Heart left ventricle (tissue), 16 donors: Measurements from ENCODE around the gene SPAG17. TPM values are rescaled to one million over a fixed set of nuclear protein-coding genes. Genes with fewer than 3 reads are reported as not detected.

ENCODE experiments used
- ATAC-seq, 4 donors: fragments of 200-7000 bp; cut with Tn5 transposase; one replicate each; pipeline ENCODE4 v1.9.1; 2020 to 2022; ENCODE audit warnings: moderate library complexity in 4 of 4, mild to moderate bottlenecking in 3 of 4, moderate number of reproducible peaks in 1 of 4
- DNase-seq, 5 donors: peaks; one replicate each; pipeline ENCODE4 v3.0.0-alpha.2; 2020
- H3K27ac ChIP-seq, 12 donors: fragments of 200-600 bp; sonication (generic) in 4 of 12; one replicate each; pipeline versions ENCODE4 v1.5.0 to v1.8.0; 2016 to 2022; ENCODE audit warnings: mild to moderate bottlenecking in 2 of 12
- H3K27me3 ChIP-seq, 9 donors: fragments of 200-600 bp; sonication (generic) in 2 of 9; one replicate each; pipeline versions ENCODE4 v1.5.1 to v1.8.0; 2016 to 2022; ENCODE audit warnings: mild to moderate bottlenecking in 3 of 9
- H3K36me3 ChIP-seq, 9 donors: fragments of 200-600 bp; sonication (generic) in 2 of 9; one replicate each; pipeline versions ENCODE4 v1.5.0 to v1.8.0; 2018 to 2022; ENCODE audit warnings: mild to moderate bottlenecking in 2 of 9
- H3K4me1 ChIP-seq, 12 donors: fragments of 200-600 bp; sonication (generic) in 4 of 12; one replicate each; pipeline versions ENCODE4 v1.5.0 to v1.8.0; 2016 to 2022; ENCODE audit warnings: mild to moderate bottlenecking in 3 of 12
- H3K4me3 ChIP-seq, 12 donors: fragments of 200-600 bp; sonication (generic) in 4 of 12; one replicate each; pipeline versions ENCODE4 v1.5.0 to v1.8.0; 2017 to 2022; ENCODE audit warnings: mild to moderate bottlenecking in 9 of 12, moderate library complexity in 4 of 12
- H3K9me3 ChIP-seq, 12 donors: fragments of 200-600 bp; sonication (generic) in 4 of 12; one replicate each; pipeline versions ENCODE4 v1.5.0 to v1.8.0; 2016 to 2022; ENCODE audit warnings: mild to moderate bottlenecking in 1 of 12
- POLR2A ChIP-seq, 2 donors: fragments of 450-650 bp; IDR thresholded peaks; one replicate each; pipeline ENCODE4 v1.6.1; 2017; ENCODE audit warnings: antibody characterized with exemption in 2 of 2, mild to moderate bottlenecking in 2 of 2, moderate library complexity in 2 of 2
- WGBS, 4 donors: extraction: QIAGEN DNeasy Blood & Tissue Kit in 2 of 4; methylation state at CpG; one replicate each; pipeline versions ENCODE4 v1.1.5 to v1.1.7; 2013 to 2018; 5-methylcytosine and 5-hydroxymethylcytosine counted together
- intact Hi-C, 10 donors: fragments of 100-400 bp; cut with DNase I; formaldehyde crosslinking; loops; one replicate each; pipeline versions ENCODE4 v1.11.1 to v1.14.2; 2022
- polyA plus RNA-seq, 2 donors: library from polyadenylated mRNA; stranded (reverse); fragments of 200-250 nt; gene quantifications; one replicate each; pipeline ENCODE4 v1.2.3, GENCODE V29; 2013
- total RNA-seq, 9 donors: library from RNA; depleted of rRNA in 2 of 9; stranded (reverse); fragments of >200 nt in 2 of 9; fragmentation: NEBNext Ultra II Directional in 3 of 9; extraction: Animal tissue kit (Norgen Biotek cat#: 25700) in 3 of 9; gene quantifications; one replicate each; pipeline versions ENCODE4 v1.1.0 to v1.2.4, GENCODE V29; 2016 to 2023
- TF ChIP-seq, protein P1 (sequence below), 12 donors: fragments of 200-600 bp; sonication (generic) in 4 of 12; IDR thresholded peaks; one replicate each; pipeline versions ENCODE4 v1.5.0 to v1.8.0; 2018 to 2022; ENCODE audit warnings: antibody characterized with exemption in 12 of 12, mild to moderate bottlenecking in 5 of 12
- donor health status: ischemic (EF 13 %, LVEDD 7.1; RV severe dilation, severe dysfunction).
- donor health status: healthy with polysubstance abuse.
- donor health status: DM: no; HTN: yes; CAD: no.
- donor health status: DM: no; HTN: no; CAD: no.
- donor health status: ischemic (EF 25% LVEDD 6.9; RV normal size, moderate dysfunction).
- donor health status: ischemic (EF 25% LVEDD 5.7; RV mildly dilated, moderate dysfunction).
- donor health status: healthy.
- donor health status: DM: yes; HTN: yes; CAD: no.
- donor health status: ischemic (EF 35%, LVEDD 5.7; RV mildly dilated, moderate dysfunction).
- donor health status: nonischemic (EF 11% LVEDD 7.7; RV severe dilation, severe dysfunction).
- donor health status: DM: yes; HTN: yes; CAD: no.
- donor health status: PGD.
- donor health status: ischemic (EF 29% LVEDD 5.4; RV normal size, mild dysfunction).
- donor health status: nonischemic (EF 23%, LVEDD 6.1; RV moderate dilation, normal function).

The SPAG17 gene
- total and polyA plus RNA-seq, 11 donors, result 0.38 to 0.48 TPM; not detected in 9

- Histone ChIP-seq H3K4me3 (no peak overlapping the region), H3K4me1 (no peaks in the 10 kb centered on the region), H3K36me3 (no peaks in the 10 kb centered on the region), H3K27me3 (no peaks in the 10 kb centered on the region), H3K9me3 (no peaks in the 10 kb centered on the region), H3K27ac (no peak overlapping the region)
- ATAC-seq (no peak), DNase-seq (no peak)
- 94 to 100% (median 97%) methylated on average over 2 to 3 of the region's 3 CpGs for WGBS, 4 donors
- TF ChIP-seq, protein P1, sequence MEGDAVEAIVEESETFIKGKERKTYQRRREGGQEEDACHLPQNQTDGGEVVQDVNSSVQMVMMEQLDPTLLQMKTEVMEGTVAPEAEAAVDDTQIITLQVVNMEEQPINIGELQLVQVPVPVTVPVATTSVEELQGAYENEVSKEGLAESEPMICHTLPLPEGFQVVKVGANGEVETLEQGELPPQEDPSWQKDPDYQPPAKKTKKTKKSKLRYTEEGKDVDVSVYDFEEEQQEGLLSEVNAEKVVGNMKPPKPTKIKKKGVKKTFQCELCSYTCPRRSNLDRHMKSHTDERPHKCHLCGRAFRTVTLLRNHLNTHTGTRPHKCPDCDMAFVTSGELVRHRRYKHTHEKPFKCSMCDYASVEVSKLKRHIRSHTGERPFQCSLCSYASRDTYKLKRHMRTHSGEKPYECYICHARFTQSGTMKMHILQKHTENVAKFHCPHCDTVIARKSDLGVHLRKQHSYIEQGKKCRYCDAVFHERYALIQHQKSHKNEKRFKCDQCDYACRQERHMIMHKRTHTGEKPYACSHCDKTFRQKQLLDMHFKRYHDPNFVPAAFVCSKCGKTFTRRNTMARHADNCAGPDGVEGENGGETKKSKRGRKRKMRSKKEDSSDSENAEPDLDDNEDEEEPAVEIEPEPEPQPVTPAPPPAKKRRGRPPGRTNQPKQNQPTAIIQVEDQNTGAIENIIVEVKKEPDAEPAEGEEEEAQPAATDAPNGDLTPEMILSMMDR (IDR thresholded peaks at IDR 0.05), result no peak
- TF ChIP-seq POLR2A (IDR thresholded peaks at IDR 0.05), result no peak
- intact Hi-C loops, result no loop called here
Measured at GRCh38 chr1:118047006-118047649, 137.9 kb downstream of the SPAG17 start.

- Histone ChIP-seq H3K9me3 (no peaks in the 10 kb centered on the region), H3K4me1 (peaks cover 0 to 2% (median 0%) of the 10 kb centered on the region in 12 donors), H3K4me3 (no peak overlapping the region), H3K27ac (no peak overlapping the region), H3K27me3 (no peaks in the 10 kb centered on the region), H3K36me3 (no peaks in the 10 kb centered on the region)
- intact Hi-C loops, result no loop called here
- TF ChIP-seq, protein P1 (IDR thresholded peaks at IDR 0.05), result no peak
- TF ChIP-seq POLR2A (IDR thresholded peaks at IDR 0.05), result no peak
- no peak for ATAC-seq
- 62 to 77% (median 64%) methylated on average over 1 of the region's 1 CpG for WGBS, 4 donors
- DNase-seq, result no peak
Measured at GRCh38 chr1:118043624-118044023, 141.4 kb downstream of the SPAG17 start.

DNA sequence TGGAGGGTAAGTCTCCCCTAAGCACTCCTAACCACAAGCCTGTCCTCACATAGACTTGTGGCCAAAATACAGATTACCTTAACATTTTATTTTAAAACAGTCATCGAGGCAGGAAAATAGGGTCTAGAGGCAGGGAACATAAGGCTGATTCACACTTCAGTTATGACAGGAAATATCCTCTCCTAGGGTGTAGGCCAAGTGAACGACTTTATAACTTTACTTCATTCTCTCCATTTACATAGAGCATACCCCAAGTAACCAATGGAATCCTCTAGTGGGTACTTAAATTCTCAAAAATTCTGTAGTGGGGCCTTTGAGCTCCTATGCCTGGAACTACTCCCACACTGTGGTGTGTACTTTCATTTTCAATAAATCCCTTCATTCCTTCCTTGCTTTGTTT is 142.5 kb downstream of the SPAG17 start:
- H3K9me3 ChIP-seq, result no peaks in the 10 kb centered on the region
- no peak for DNase-seq
- H3K4me3 ChIP-seq, result no peak overlapping the region
- no peak for TF ChIP-seq POLR2A (IDR thresholded peaks at IDR 0.05)
- TF ChIP-seq, protein P1 (IDR thresholded peaks at IDR 0.05), result no peak
- intact Hi-C loops, result no loop called here
- H3K27ac ChIP-seq, result no peak overlapping the region
- H3K4me1 ChIP-seq, result peaks cover 0 to 10% (median 0%) of the 10 kb centered on the region in 12 donors
- no peaks in the 10 kb centered on the region for H3K27me3 ChIP-seq
- no peak for ATAC-seq
- WGBS, 4 donors, result 60 to 72% (median 64%) methylated on average over 2 of the region's 2 CpGs
- H3K36me3 ChIP-seq, result no peaks in the 10 kb centered on the region

- no peak for TF ChIP-seq POLR2A (IDR thresholded peaks at IDR 0.05)
- DNase-seq, result no peak
- Histone ChIP-seq H3K36me3 (no peaks in the 10 kb centered on the region), H3K9me3 (no peaks in the 10 kb centered on the region), H3K4me3 (no peak overlapping the region), H3K27ac (no peak overlapping the region), H3K4me1 (peaks cover 0 to 10% (median 0%) of the 10 kb centered on the region in 12 donors), H3K27me3 (no peaks in the 10 kb centered on the region)
- WGBS, 4 donors, result 53 to 77% (median 69%) methylated on average over 3 of the region's 3 CpGs
- no peak for ATAC-seq
- intact Hi-C loops, result no loop called here
Measured at GRCh38 chr1:118039170-118039569, 145.9 kb downstream of the SPAG17 start.

- Histone ChIP-seq H3K36me3 (no peaks in the 10 kb centered on the region), H3K4me1 (peaks cover 0 to under 1% (median 0%) of the 10 kb centered on the region in 12 donors), H3K27me3 (peaks cover 0 to 3% (median 0%) of the 10 kb centered on the region in 9 donors), H3K9me3 (no peaks in the 10 kb centered on the region), H3K27ac (no peak overlapping the region), H3K4me3 (no peak overlapping the region)
- WGBS, 4 donors, result 50 to 81% (median 71%) methylated on average over 1 of the region's 1 CpG
- DNase-seq (no peak), ATAC-seq (no peak)
- intact Hi-C loops, result loop anchor here in 1 of 10 donors (2.0 kb wide), 1 partner anchor 26 kb away; no protein-coding TSS in a partner anchor
- TF ChIP-seq POLR2A (IDR thresholded peaks at IDR 0.05), result no peak
- TF ChIP-seq, protein P1 (IDR thresholded peaks at IDR 0.05), result no peak
Measured at GRCh38 chr1:118032883-118033282, 152.1 kb downstream of the SPAG17 start.
